ENCODE data around the gene TSPO.

TSPO gene

GRCh38 chr22:43160497-43161126 lies 9.3 kb downstream of the TSPO start:
- no peak for DNase-seq

DNA sequence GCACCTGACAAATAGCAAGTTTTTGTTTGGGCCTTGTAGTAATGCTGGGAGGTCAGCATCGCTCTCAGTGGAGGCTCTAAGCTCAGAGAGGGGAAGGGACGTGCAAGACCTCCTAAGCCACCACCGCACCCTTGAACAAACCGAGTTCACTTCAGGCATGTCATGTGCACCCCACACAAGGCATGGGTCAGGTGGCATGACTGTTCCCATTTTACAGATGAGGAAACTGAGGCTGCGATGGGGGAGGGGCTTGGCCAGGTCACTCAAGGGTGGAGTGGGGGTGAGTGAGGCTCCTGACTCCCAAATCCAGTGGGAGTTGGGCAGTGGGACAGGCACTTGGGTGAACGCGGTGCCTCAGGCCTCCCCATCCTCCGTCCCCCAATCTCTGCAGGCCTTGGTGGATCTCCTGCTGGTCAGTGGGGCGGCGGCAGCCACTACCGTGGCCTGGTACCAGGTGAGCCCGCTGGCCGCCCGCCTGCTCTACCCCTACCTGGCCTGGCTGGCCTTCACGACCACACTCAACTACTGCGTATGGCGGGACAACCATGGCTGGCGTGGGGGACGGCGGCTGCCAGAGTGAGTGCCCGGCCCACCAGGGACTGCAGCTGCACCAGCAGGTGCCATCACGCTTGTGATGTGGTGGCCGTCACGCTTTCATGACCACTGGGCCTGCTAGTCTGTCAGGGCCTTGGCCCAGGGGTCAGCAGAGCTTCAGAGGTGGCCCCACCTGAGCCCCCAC lies 11.2 kb downstream of the TSPO start:
- no peak for DNase-seq

DNA sequence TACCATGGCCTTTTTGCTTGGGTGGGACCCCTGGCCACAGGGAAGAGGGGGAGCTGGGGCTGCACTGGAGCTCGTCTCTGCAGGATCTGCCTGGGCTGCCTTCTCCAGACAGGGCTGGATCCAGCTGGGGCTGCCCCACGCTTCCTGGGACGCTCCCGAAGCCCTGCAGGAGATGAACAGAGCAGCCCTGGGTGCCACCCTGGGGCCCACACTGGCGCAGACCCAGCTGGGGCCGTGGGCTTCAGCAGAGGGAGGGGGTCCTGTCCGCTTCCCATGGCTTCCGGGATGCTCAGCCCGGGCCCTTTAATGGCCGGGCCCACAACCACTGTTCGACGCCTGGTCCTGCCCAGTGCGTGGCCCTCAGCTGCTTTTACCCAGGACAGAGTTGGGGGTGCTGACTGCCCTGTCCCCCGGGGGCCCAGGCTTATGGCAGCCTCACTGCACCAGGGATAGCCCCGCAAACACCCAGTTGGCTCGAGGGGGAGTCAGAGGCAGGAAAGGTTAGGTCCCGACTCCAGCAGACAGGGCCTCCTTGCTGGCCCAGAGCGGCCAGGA lies 12.0 kb downstream of the TSPO start:
- DNase-seq: no peak

DNA sequence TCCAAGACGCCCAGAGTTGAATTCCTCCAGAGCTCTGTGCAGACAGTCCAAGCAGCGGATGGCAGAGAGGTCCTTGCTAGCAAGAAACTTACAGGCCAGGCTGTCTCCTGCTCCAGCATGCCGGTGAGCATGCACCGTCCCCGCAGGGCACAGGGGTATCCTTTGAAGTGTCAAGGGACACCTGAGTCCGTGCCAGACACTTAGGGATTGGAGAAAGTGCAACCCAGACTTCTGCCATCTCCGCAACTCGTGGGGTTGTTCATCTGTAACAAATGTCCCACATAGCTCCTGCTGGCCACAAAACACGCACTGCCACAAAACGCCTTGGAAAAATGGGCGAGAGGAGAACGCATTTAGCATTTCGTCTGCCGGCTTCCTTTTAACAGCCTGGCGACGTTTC lies 13.3 kb downstream of the TSPO start:
- no peak for DNase-seq

DNA sequence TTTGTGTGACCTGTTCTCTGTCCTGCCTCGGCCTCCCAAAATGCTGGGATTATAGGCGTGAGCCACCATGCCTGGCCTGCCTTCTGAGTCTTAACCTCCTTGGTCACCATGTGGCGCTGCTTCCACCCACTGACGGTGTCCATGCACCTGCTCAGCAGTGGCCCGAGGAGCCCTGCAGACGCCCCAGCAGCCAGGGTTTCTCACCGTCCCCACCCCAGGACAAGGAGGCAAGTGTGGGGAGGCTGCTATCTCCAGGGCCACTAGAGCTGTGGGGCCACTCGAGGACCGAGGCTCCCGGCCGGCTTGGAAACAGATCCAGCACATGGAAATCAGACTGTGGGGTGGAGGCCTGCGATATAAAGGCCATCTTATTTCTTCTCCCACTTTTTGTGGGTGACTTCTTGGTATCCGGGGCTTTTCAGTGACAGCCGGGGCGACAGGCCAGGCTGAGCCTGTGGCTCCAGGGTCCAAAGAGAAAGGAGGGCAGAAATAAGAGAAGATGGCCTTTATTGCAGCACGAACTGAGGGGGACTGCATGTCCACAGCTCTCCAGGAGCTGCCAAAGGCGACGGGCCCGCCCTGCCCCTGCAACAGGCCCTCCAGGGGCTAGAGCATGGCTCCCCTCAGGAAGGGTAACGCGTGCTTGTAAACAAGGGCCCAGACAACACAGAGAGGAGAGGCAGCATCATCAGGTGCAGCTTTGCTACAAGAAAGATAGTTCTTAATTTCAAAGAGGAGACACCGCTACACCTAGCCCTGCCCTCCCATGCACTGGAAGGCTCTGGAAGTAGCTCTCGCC lies 15.0 kb downstream of the TSPO start:
- DNase-seq: no peak

GRCh38 chr22:43167001-43167589 lies 15.7 kb downstream of the TSPO start:
- DNase-seq: no peak

GRCh38 chr22:43168471-43169309 lies 17.3 kb downstream of the TSPO start:
- no peak for DNase-seq

GRCh38 chr22:43169310-43170130 lies 18.2 kb downstream of the TSPO start:
- DNase-seq: no peak

- DNase-seq: no peak
Measured at GRCh38 chr22:43170131-43170480, 18.7 kb downstream of the TSPO start.

DNA sequence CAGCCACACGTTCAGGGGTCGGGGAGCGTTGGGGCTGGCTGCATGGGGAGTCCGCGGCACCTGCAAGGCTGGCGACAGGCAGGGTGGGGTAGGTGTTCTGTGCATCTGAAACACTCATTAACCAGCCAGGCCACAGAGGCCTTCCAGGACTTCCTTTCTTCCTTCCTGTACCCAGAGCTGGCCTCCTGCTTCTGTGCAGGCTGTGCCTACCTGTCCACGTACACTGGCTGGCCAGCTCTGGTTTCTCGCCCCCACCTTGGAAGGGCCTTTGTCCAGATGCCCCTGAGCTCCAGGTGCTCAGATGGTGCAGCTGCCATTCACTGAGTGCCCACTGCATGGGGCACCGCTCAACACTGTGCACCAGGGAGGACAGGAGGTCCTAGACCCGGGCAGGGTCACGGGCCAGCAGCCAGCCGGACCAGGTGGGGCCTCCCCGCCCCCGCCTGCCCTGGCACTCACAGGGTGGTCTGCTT lies 19.7 kb downstream of the TSPO start:
- no peak for DNase-seq

DNA sequence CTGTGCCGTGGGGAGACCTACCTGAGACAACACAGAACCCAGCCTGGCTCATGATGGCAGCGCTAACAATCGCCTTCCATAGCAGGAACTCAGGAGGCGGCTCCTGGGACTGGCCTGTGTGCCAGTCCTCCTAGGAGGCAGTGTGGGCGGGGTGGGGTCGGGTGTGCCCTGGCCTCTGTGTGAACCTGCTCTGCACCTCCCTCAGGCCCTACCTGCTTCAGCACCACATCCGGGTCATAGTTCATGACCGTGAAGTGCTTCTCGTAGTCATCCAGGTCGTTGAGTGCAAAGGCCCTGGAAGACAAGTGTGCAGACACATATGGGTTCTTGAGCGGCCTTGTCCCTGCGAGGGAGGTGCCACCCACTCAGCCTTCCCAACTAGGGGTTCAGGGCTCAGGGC lies 20.2 kb downstream of the TSPO start:
- DNase-seq: no peak

GRCh38 chr22:43172191-43172590 lies 20.8 kb downstream of the TSPO start:
- no peak for DNase-seq

DNA sequence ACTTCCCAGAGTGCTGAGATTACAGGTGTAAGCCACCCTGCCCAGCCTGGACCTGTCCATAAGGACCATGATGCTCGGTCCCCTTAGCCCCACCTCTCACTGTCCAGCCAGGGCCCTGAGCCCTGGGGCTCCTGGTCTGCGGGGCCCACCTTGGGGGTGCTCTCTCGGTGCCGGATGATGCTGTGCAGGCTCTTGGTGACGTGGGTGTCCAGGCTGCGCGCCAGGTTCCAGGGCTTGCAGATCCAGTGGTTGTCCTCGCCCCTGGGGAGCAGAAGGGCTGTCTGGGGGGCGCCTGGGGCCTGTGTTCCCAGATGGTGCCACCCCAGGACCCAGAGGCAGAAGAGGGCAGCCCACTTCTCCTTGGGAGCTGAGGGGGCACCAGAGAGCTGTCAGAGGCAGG lies 22.2 kb downstream of the TSPO start:
- no peak for DNase-seq

DNA sequence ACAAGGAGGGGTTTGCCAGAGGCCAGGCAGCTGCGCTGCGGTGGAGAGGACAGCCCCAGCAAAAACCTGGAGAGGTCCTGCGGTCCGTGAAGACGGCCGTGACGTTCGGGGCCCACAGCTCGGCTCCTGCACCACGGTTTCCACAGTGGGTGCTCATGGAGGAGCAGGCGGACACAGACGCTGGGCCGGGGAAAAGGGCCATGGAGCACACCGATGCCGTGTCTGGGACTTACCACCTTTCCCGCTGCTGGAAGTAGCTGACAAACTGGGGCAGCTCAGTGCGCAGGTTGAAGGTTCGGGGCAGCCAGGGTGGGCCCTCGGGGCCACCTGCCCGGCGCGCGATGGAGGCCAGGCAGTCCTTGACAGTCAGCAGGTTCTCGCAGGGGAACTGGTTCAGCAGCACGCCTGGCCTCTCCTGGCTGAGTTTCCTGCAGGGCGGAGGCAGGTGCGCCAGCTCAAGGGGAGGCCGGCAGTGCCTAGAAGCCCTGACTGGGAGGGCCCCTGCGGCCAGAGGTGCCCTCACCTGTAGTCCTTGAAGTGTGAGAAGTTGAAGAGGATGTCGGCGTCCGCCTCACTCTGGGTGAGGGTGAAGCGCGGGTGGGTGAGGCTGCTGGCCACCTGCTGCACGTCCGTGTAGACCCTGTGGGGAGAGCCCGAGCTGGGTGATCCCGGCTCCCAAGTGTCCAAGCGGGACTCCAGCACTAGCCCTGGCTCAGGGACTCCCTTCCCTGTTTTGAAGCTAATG lies 22.8 kb downstream of the TSPO start:
- no peak for DNase-seq

DNA sequence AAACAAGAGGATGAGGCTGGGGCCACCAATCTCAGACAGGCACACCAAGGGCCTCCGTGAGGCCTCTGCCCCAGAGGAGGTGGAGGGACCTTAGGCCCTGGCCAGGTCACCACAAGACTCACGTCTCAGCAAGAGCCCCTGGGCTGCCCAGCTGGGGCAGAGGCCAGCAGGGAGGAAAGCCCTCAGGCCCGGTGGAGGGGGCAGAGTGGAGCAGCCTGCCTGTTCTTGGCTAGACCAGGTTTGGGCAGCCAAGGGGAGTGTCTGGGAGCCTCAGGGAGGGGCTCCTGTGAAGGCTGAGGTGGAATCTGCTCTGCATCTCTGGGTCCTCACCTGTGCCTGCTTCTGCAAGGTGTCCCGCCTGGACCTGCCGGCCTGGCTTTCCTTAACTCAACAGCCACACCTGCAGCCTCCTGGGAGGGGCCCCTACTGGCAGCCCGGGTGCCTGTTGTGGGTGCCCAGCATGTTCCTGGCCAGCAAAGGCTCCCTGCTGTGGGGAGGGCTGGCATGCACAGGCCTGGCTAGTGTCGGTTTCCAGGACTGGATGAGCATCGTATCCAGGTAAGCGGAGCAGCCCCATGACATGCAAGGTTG lies 23.7 kb downstream of the TSPO start:
- no peak for DNase-seq

DNA sequence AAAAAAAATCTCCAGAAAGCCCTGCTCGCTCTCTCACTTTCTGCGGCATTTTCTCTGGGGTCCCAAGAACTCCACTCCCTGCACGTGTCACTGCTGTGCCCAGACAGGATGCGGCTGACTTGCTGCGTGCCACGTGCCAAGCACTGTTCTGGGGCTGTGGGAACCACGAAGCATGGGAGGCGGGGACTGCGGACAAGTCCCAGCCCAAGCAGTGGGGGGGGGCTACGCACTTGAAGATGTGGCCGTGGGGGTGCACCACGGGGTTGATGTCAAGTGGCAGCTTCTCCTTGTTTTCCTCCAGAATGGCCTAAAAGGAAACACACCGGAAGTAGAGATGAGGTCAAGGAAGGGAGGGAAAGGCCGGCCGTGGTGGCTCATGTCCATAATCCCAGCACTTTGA lies 24.7 kb downstream of the TSPO start:
- no peak for DNase-seq

- DNase-seq: no peak
Measured at GRCh38 chr22:43177479-43177878, 26.1 kb downstream of the TSPO start.

DNA sequence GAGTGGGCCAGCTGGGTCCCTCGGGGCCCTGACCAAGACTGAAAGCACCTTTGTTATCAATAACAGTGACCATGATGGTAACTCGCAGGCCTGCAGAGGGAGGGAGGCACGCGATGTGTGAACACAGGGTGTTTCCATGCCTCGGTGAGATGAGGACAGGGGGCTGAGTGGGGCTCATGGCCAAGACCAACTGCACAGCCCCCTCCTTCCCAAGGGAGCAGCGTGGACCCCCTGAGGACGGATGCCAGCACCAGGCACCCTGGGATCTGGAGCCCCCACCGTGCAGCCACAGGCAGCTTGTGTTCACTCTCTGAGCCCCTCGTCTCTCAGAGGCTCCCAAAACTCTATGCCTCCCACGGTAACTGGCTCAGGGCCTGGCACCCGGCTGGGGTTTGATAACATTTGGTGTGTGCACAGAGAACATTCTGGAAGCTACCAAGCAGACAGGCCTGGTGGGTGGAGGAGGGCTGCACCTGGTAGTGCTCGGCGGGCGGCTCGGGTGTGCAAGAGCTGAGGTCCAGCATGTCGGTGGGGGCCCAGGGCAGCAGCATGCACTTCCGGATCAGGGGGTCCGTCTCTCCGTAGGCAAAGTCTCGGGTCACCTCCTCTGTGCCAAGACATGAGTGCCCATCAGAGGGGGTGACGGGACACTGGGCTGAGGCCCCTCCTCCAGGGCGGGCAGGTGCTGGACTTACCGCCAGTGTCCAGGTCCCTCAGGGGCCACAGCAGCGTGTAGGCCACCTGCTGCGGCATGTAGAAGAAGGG lies 28.0 kb downstream of the TSPO start:
- no peak for DNase-seq

GRCh38 chr22:43179911-43180195 lies 28.5 kb downstream of the TSPO start:
- DNase-seq: no peak

DNA sequence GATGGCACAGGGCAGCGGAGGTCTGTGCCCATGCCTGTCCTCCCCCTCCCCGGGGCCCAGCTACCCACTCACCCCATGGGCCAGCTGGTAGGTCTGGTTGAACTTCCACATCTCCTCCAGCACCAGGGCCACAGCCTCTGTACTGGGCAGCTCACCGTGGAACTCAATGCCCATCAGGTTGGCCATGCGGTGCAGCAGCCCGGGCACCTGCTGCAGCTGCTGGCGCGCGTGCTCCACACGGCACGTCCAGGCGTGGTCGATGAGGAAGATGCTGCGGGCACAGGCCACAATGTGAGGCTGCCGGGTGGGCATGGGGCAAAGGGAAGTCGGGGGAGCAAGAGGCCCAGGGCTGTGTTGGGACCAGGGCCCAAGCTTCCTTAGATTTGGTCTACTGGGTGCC lies 29.3 kb downstream of the TSPO start:
- no peak for DNase-seq
